ENCODE data around the gene CR1L.

The CR1L gene

GRCh38 chr1:207702317-207702716, 57.4 kb downstream of the CR1L start:
- TF ChIP-seq CTCF (IDR thresholded peaks at IDR 0.05), result no peak

- no peak for TF ChIP-seq CTCF (IDR thresholded peaks at IDR 0.05)
These were observed 58.8 kb downstream of the CR1L start for GRCh38 chr1:207703712-207704111.

DNA sequence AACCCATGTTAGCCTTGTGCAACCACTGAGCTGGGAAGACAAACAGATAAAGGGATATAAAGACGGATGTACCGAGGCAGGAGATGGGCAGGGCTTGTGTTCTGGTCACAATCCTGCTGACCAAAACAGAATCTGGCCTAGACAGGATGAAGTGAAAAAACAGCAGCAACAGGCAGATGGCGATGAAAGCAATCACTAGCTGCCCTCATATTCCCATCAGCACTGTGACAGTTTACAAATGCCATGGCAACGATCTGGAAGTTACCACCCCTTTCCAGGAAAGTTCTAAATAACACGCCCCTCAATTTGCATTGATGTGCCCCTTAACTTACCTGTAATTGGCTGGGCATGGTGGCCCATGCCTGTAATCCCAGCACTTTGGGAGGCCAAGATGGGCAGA, 66.4 kb downstream of the CR1L start:
- TF ChIP-seq CTCF (IDR thresholded peaks at IDR 0.05), result 0 out of 2 replicates have a peak, but pooled peaks have one; percentile 22

GRCh38 chr1:207713529-207713928, 68.6 kb downstream of the CR1L start:
- no peak for TF ChIP-seq CTCF (IDR thresholded peaks at IDR 0.05)

- TF ChIP-seq CTCF (IDR thresholded peaks at IDR 0.05), result no peak
These were observed 74.3 kb downstream of the CR1L start for GRCh38 chr1:207719234-207719633.

GRCh38 chr1:207740207-207740606, 95.3 kb downstream of the CR1L start:
- TF ChIP-seq CTCF (IDR thresholded peaks at IDR 0.05), result no peak

- TF ChIP-seq CTCF (IDR thresholded peaks at IDR 0.05), result no peak
These were observed 98.1 kb downstream of the CR1L start for GRCh38 chr1:207742850-207743555.

Data from LNCAP (cell line).